Spleen (tissue), 11 donors: Measurements from ENCODE around the gene CXXC5. TPM values are rescaled to one million over a fixed set of nuclear protein-coding genes. Genes with fewer than 3 reads are reported as not detected.

Experiments used
- DNase-seq: peaks from one replicate; pipeline ENCODE4 v3.0.0-alpha.2; 2020
- H3K27ac ChIP-seq, 8 donors: fragments of 200-600 bp; sonication (generic) in 7 of 8; 1 replicate in 4 of 8; 2 replicates in 4 of 8; pipeline versions ENCODE4 v1.5.0 to v1.8.0; 2016 to 2021; ENCODE audit warnings: inconsistent platforms in 4 of 8, mild to moderate bottlenecking in 4 of 8, moderate library complexity in 1 of 8
- H3K27me3 ChIP-seq, 7 donors: fragments of 200-600 bp; sonication (generic) in 6 of 7; replicated peaks in 1 of 7; 1 replicate in 4 of 7; 2 replicates in 3 of 7; pipeline versions ENCODE4 v1.5.0 to v1.8.0; 2016 to 2021; ENCODE audit warnings: inconsistent platforms in 3 of 7, mild to moderate bottlenecking in 1 of 7
- H3K36me3 ChIP-seq, 6 donors: fragments of 200-600 bp; sonication (generic) in 5 of 6; 1 replicate in 4 of 6; 2 replicates in 2 of 6; pipeline versions ENCODE4 v1.5.0 to v1.8.0; 2016 to 2021; ENCODE audit warnings: inconsistent platforms in 2 of 6
- H3K4me1 ChIP-seq, 6 donors: fragments of 200-600 bp; sonication (generic) in 5 of 6; 1 replicate in 3 of 6; 2 replicates in 3 of 6; pipeline versions ENCODE4 v1.5.0 to v1.8.0; 2016 to 2021; ENCODE audit warnings: inconsistent platforms in 3 of 6
- H3K4me3 ChIP-seq, 8 donors: fragments of 200-600 bp; sonication (generic) in 7 of 8; 1 replicate in 4 of 8; 2 replicates in 4 of 8; pipeline versions ENCODE4 v1.5.0 to v1.8.0; 2016 to 2021; ENCODE audit warnings: inconsistent platforms in 4 of 8, mild to moderate bottlenecking in 4 of 8, moderate library complexity in 2 of 8
- H3K9me3 ChIP-seq, 8 donors: fragments of 200-600 bp; sonication (generic) in 7 of 8; 1 replicate in 4 of 8; 2 replicates in 4 of 8; pipeline versions ENCODE4 v1.5.0 to v1.8.0; 2016 to 2021; ENCODE audit warnings: inconsistent platforms in 4 of 8
- POLR2A ChIP-seq, 3 donors: fragments of 450-650 bp; IDR thresholded peaks; one replicate each; pipeline ENCODE4 v1.5.1; 2017; ENCODE audit warnings: antibody characterized with exemption in 3 of 3, mild to moderate bottlenecking in 1 of 3
- POLR2AphosphoS5 ChIP-seq, 3 donors: sonication (generic); formaldehyde crosslinking; IDR thresholded peaks; one replicate each; pipeline ENCODE4 v1.5.1; 2017; ENCODE audit warnings: antibody characterized with exemption in 3 of 3
- WGBS, 5 donors: extraction: QIAGEN DNeasy Blood & Tissue Kit in 3 of 5; methylation state at CpG; one replicate each; pipeline versions ENCODE4 v1.1.5 to v1.1.7; 2013 to 2018; 5-methylcytosine and 5-hydroxymethylcytosine counted together
- intact Hi-C: fragments of 100-400 bp; cut with DNase I; formaldehyde crosslinking; loops from one replicate; pipeline ENCODE4 v1.15.0; 2023; ENCODE audit warnings: low total_unique reads
- polyA plus RNA-seq, 3 donors: library from polyadenylated mRNA; stranded (reverse); fragments of 200-250 nt; gene quantifications; one replicate each; pipeline ENCODE4 v1.2.1, GENCODE V29; 2013
- total RNA-seq, 7 donors: library from RNA; depleted of rRNA in 3 of 7; stranded (reverse); fragments of >200 nt in 3 of 7; fragmentation: NEBNext Ultra II Directional in 4 of 7; extraction: Animal tissue kit (Norgen Biotek cat#: 25700) in 4 of 7; gene quantifications; one replicate each; pipeline versions ENCODE4 v1.1.0 to v1.2.1, GENCODE V29; 2016 to 2021
- TF ChIP-seq, protein P1 (sequence below), 11 experiments: fragments of 200-600 bp in 7 of 11; fragments of 450-650 bp in 4 of 11; sonication (generic) in 4 of 11; IDR thresholded peaks in 8 of 11; conservative IDR thresholded peaks in 3 of 11; 1 replicate in 7 of 11; 2 replicates in 4 of 11; pipeline versions ENCODE4 v1.4.0 to v1.8.0; 2016 to 2021; ENCODE audit warnings: antibody characterized with exemption in 11 of 11, inconsistent platforms in 4 of 11, mild to moderate bottlenecking in 1 of 11
- donor health status: healthy with polysubstance abuse.
- donor health status: DM: no; HTN: no; CAD: no; lungs with moderate emphysema.
- donor health status: DM: no; HTN: no; CAD: no.
- donor health status: Bipolar disorder and iron deficiency.
- donor health status: healthy.
- donor health status: DM: no; HTN: no; CAD: no.
- donor health status: DM: yes; HTN: yes; CAD: no.

CXXC5 gene
- total and polyA plus RNA-seq, 10 donors, result 46.4 to 69.5 (median 62.0) TPM

DNA sequence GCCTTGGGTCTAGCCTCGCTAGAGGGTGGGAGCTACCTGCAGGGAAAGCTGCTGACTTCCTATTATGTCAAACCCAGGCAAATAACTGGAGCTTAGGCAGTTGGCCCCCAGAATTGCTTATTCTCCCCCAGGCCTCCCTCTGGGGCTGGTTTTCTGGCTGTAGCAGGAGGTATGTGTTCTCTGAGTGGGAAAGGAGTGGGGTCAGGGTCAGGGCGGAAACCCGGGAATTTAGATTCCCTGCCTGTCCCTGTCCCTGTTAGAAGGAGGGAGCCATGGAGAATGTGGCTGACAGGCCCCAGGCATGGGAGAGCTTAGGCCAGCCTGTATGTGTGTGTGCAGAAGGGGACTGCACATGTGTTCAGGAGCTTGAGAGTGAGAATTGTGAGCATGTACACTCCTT, 13.6 kb upstream of the CXXC5 start:
- peak overlapping the region in 5 of 8 donors; percentile 89 to 96 (median 91) for H3K27ac ChIP-seq
- peak; percentile 65 for DNase-seq
- 75 to 87% (median 79%) methylated on average over 3 of the region's 3 CpGs for WGBS, 5 donors
- H3K9me3 ChIP-seq, result no peaks in the 10 kb centered on the region
- no peak for TF ChIP-seq POLR2AphosphoS5 (IDR thresholded peaks at IDR 0.05)
- TF ChIP-seq, protein P1, sequence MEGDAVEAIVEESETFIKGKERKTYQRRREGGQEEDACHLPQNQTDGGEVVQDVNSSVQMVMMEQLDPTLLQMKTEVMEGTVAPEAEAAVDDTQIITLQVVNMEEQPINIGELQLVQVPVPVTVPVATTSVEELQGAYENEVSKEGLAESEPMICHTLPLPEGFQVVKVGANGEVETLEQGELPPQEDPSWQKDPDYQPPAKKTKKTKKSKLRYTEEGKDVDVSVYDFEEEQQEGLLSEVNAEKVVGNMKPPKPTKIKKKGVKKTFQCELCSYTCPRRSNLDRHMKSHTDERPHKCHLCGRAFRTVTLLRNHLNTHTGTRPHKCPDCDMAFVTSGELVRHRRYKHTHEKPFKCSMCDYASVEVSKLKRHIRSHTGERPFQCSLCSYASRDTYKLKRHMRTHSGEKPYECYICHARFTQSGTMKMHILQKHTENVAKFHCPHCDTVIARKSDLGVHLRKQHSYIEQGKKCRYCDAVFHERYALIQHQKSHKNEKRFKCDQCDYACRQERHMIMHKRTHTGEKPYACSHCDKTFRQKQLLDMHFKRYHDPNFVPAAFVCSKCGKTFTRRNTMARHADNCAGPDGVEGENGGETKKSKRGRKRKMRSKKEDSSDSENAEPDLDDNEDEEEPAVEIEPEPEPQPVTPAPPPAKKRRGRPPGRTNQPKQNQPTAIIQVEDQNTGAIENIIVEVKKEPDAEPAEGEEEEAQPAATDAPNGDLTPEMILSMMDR (IDR thresholded peaks at IDR 0.05 in 8 of 11, conservative IDR thresholded peaks at IDR 0.05 in 3 of 11), result no peak
- TF ChIP-seq POLR2A (IDR thresholded peaks at IDR 0.05), result no peak
- H3K4me1 ChIP-seq, result peaks cover 51 to 72% (median 65%) of the 10 kb centered on the region in 6 donors
- H3K27me3 ChIP-seq, result peaks cover 0 to 9% (median 0%) of the 10 kb centered on the region in 7 donors
- no peak overlapping the region for H3K4me3 ChIP-seq
- intact Hi-C loops, result loop anchor here (5.0 kb wide), 1 partner anchor 53 kb away; no protein-coding TSS in a partner anchor
- H3K36me3 ChIP-seq, result peaks cover 0 to 24% (median 6%) of the 10 kb centered on the region in 6 donors

DNA sequence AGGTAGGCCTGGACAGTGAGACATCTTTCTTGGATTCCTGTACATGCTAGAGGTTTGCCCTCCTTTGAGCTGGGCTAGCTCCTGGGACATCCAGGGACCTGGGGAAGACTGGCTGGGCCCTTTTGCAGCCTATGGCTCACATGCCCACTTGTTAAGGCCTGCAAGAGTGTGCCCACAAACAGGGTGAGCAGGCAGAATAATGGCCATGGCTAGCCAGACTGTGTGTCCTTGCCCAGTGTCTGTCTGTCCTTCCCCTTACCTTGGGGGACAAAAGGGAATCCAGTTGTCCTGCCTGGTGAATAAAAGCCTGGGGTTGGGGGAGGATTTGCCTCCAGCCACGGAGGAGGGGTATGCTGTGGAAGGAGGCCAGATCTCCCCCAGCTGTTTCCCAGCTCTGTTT, 13.0 kb upstream of the CXXC5 start:
- peak; percentile 70 for DNase-seq
- peak overlapping the region; percentile 85 to 96 (median 90) for H3K27ac ChIP-seq

GRCh38 chr5:139635606-139636206, 12.4 kb upstream of the CXXC5 start:
- Histone ChIP-seq H3K4me1 (peaks cover 51 to 81% (median 67%) of the 10 kb centered on the region in 6 donors), H3K36me3 (peaks cover 0 to 12% (median 0%) of the 10 kb centered on the region in 6 donors), H3K9me3 (no peaks in the 10 kb centered on the region), H3K27me3 (peaks cover 0 to 9% (median 0%) of the 10 kb centered on the region in 7 donors), H3K27ac (peak overlapping the region; percentile 85 to 96 (median 90)), H3K4me3 (peak overlapping the region in 2 of 8 donors; percentile 4 to 71)
- TF ChIP-seq POLR2A (IDR thresholded peaks at IDR 0.05) (no peak), POLR2AphosphoS5 (IDR thresholded peaks at IDR 0.05) (peak; percentile 37 to 76 (median 63))
- TF ChIP-seq, protein P1 (IDR thresholded peaks at IDR 0.05 in 8 of 11, conservative IDR thresholded peaks at IDR 0.05 in 3 of 11), result peak; percentile 56 to 91 (median 80)
- peak; percentile 91 for DNase-seq
- intact Hi-C loops, result no loop called here

More for the DNA sequence above, 13.0 kb upstream of the CXXC5 start:
- no peak overlapping the region for H3K4me3 ChIP-seq
- H3K27me3 ChIP-seq, result peaks cover 0 to 9% (median 0%) of the 10 kb centered on the region in 7 donors
- intact Hi-C loops, result no loop called here
- no peaks in the 10 kb centered on the region for H3K9me3 ChIP-seq
- TF ChIP-seq POLR2A (IDR thresholded peaks at IDR 0.05), result no peak
- TF ChIP-seq, protein P1 (IDR thresholded peaks at IDR 0.05 in 8 of 11, conservative IDR thresholded peaks at IDR 0.05 in 3 of 11), result no peak
- no peak for TF ChIP-seq POLR2AphosphoS5 (IDR thresholded peaks at IDR 0.05)
- peaks cover 0 to 17% (median 2%) of the 10 kb centered on the region in 6 donors for H3K36me3 ChIP-seq
- H3K4me1 ChIP-seq, result peaks cover 51 to 78% (median 67%) of the 10 kb centered on the region in 6 donors
- 31 to 73% (median 59%) methylated on average over 1 of the region's 1 CpG for WGBS, 5 donors

- Histone ChIP-seq H3K4me3 (peak overlapping the region in 6 of 8 donors; percentile 4 to 71 (median 41)), H3K27ac (peak overlapping the region; percentile 85 to 96 (median 90)), H3K27me3 (peaks cover 0 to 9% (median 0%) of the 10 kb centered on the region in 7 donors), H3K4me1 (peaks cover 51 to 81% (median 67%) of the 10 kb centered on the region in 6 donors), H3K9me3 (no peaks in the 10 kb centered on the region), H3K36me3 (peaks cover 0 to 12% (median 0%) of the 10 kb centered on the region in 6 donors)
- no peak for TF ChIP-seq POLR2A (IDR thresholded peaks at IDR 0.05)
- TF ChIP-seq, protein P1 (IDR thresholded peaks at IDR 0.05 in 8 of 11, conservative IDR thresholded peaks at IDR 0.05 in 3 of 11), result no peak
- TF ChIP-seq POLR2AphosphoS5 (IDR thresholded peaks at IDR 0.05), result peak in 2 of 3 donors; percentile 70 to 79
- intact Hi-C loops, result no loop called here
- WGBS, 5 donors, result 17 to 37% (median 31%) methylated on average over 2 of the region's 2 CpGs
- peak; percentile 95 for DNase-seq
Observed at GRCh38 chr5:139636207-139636792, 11.8 kb upstream of the CXXC5 start.
